Astrocyte (in vitro differentiated cells and primary cell): ENCODE results near the gene RABGAP1L. TPM values are rescaled to one million over a fixed set of nuclear protein-coding genes. Genes with fewer than 3 reads are reported as not detected.
"Not testable (repeated sequence)": the region's sequence is repeated elsewhere in the genome, so short reads cannot be mapped to it uniquely, and the experiment has no call there.

Experiments
- DNase-seq: peaks from one replicate; pipeline ENCODE4 v3.0.0-alpha.2; 2010; ENCODE audit warnings: low read depth
- FAIRE-seq: peaks from 2 replicates; lab custom pipeline; 2011; peaks lifted over from hg19 to GRCh38; lab: Jason Lieb, UNC
- H2AFZ ChIP-seq: 2 replicates; pipeline ENCODE4 v1.6.0; 2012; ENCODE audit warnings: low read depth, low read length, inconsistent platforms
- H3K27ac ChIP-seq: 2 replicates; pipeline ENCODE4 v1.5.1; 2011; ENCODE audit warnings: low read depth, low read length, inconsistent platforms
- H3K27me3 ChIP-seq: 2 replicates; pipeline ENCODE4 v1.6.0; 2011; ENCODE audit warnings: low read length, inconsistent platforms; ENCODE audit not compliant: insufficient read depth
- H3K36me3 ChIP-seq: 2 replicates; pipeline ENCODE4 v1.5.1; 2011; ENCODE audit warnings: low read length, inconsistent platforms; ENCODE audit not compliant: insufficient read depth
- H3K4me1 ChIP-seq: 2 replicates; pipeline ENCODE4 v1.5.1; 2011; ENCODE audit warnings: low read length, inconsistent platforms; ENCODE audit not compliant: insufficient read depth
- H3K4me2 ChIP-seq: 2 replicates; pipeline ENCODE4 v1.6.0; 2012; ENCODE audit warnings: low read length, inconsistent platforms
- H3K4me3 ChIP-seq: 2 replicates; pipeline ENCODE4 v1.5.1; 2011; ENCODE audit warnings: low read depth, mild to moderate bottlenecking, low read length, inconsistent platforms; ENCODE audit not compliant: insufficient read depth
- H3K79me2 ChIP-seq: 2 replicates; pipeline ENCODE4 v1.6.0; 2012; ENCODE audit warnings: mild to moderate bottlenecking, low read length, inconsistent platforms; ENCODE audit not compliant: insufficient read depth
- H3K9ac ChIP-seq: 2 replicates; pipeline ENCODE4 v1.6.0; 2012; ENCODE audit warnings: mild to moderate bottlenecking, low read length, inconsistent platforms
- H3K9me3 ChIP-seq: 2 replicates; pipeline ENCODE4 v1.5.1; 2012; ENCODE audit warnings: low read depth, mild to moderate bottlenecking, low read length, inconsistent platforms; ENCODE audit not compliant: insufficient read depth
- H4K20me1 ChIP-seq: 2 replicates; pipeline ENCODE4 v1.6.0; 2012; ENCODE audit warnings: low read length, inconsistent platforms; ENCODE audit not compliant: insufficient read depth
- H3K27ac Mint-ChIP-seq: one replicate; pipeline ENCODE4 v1.8.0; 2021; ENCODE audit warnings: mild to moderate bottlenecking, mixed read lengths; ENCODE audit not compliant: unreplicated experiment
- H3K27me3 Mint-ChIP-seq: one replicate; pipeline ENCODE4 v1.8.0; 2021; ENCODE audit warnings: low read depth, mixed read lengths; ENCODE audit not compliant: unreplicated experiment
- H3K36me3 Mint-ChIP-seq: one replicate; pipeline ENCODE4 v1.8.0; 2021; ENCODE audit warnings: low read depth, mixed read lengths; ENCODE audit not compliant: unreplicated experiment
- H3K4me1 Mint-ChIP-seq: one replicate; pipeline ENCODE4 v1.8.0; 2021; ENCODE audit warnings: low read depth, mixed read lengths; ENCODE audit not compliant: unreplicated experiment
- H3K4me3 Mint-ChIP-seq: one replicate; pipeline ENCODE4 v1.8.0; 2021; ENCODE audit warnings: mild to moderate bottlenecking, moderate library complexity, mixed read lengths; ENCODE audit not compliant: unreplicated experiment
- H3K9me3 Mint-ChIP-seq: one replicate; pipeline ENCODE4 v1.8.0; 2021; ENCODE audit warnings: mild to moderate bottlenecking, mixed read lengths; ENCODE audit not compliant: unreplicated experiment
- CTCF ChIP-seq: IDR thresholded peaks from 2 replicates; pipeline ENCODE4 v1.5.1; 2011; ENCODE audit warnings: low read depth, mild to moderate bottlenecking, inconsistent platforms, low read length, moderate library complexity; ENCODE audit not compliant: insufficient read depth
- EZH2 ChIP-seq: IDR thresholded peaks from 2 replicates; pipeline ENCODE4 v1.6.1; 2012; ENCODE audit warnings: mild to moderate bottlenecking, low read length, inconsistent platforms; ENCODE audit not compliant: insufficient read depth
- total RNA-seq: library from RNA; stranded (reverse); gene quantifications from 2 replicates; pipeline ENCODE4 v1.2.1, GENCODE V29; 2021

RABGAP1L gene
- total RNA-seq, 1 donor from 2014 or later: 40.2 TPM

GRCh38 chr1:174314433-174314832 is 155.1 kb downstream of the RABGAP1L start:
- H3K36me3 ChIP-seq: no peaks in the 10 kb centered on the region
- no peak overlapping the region for H3K27ac Mint-ChIP-seq
- H3K27me3 ChIP-seq: no peaks in the 10 kb centered on the region
- no peak overlapping the region for H3K27ac ChIP-seq
- TF ChIP-seq EZH2 (no peak), CTCF (no peak)
- H3K36me3 Mint-ChIP-seq: peaks cover 10% of the 10 kb centered on the region
- no peak overlapping the region for H3K4me2 ChIP-seq
- H3K79me2 ChIP-seq: no peaks in the 10 kb centered on the region
- H3K4me1 ChIP-seq: no peaks in the 10 kb centered on the region
- no peak overlapping the region for H3K4me3 Mint-ChIP-seq
- no peak overlapping the region for H3K4me3 ChIP-seq
- H4K20me1 ChIP-seq: no peaks in the 10 kb centered on the region
- H3K9me3 Mint-ChIP-seq: peaks cover 16% of the 10 kb centered on the region
- no peaks in the 10 kb centered on the region for H3K4me1 Mint-ChIP-seq
- FAIRE-seq (no peak), DNase-seq (no peak)
- H3K9me3 ChIP-seq: no peaks in the 10 kb centered on the region
- H3K9ac ChIP-seq: no peak overlapping the region
- H3K27me3 Mint-ChIP-seq: no peaks in the 10 kb centered on the region
- no peak overlapping the region for H2AFZ ChIP-seq

- H3K4me1 Mint-ChIP-seq: no peaks in the 10 kb centered on the region
- no peak overlapping the region for H3K4me3 Mint-ChIP-seq
- peaks cover 17% of the 10 kb centered on the region for H3K9me3 Mint-ChIP-seq
- Histone ChIP-seq H3K9me3 (no peaks in the 10 kb centered on the region), H3K79me2 (no peaks in the 10 kb centered on the region), H3K4me1 (no peaks in the 10 kb centered on the region), H3K4me2 (no peak overlapping the region), H3K27ac (no peak overlapping the region), H3K36me3 (no peaks in the 10 kb centered on the region), H3K9ac (no peak overlapping the region), H3K4me3 (no peak overlapping the region), H3K27me3 (no peaks in the 10 kb centered on the region), H4K20me1 (no peaks in the 10 kb centered on the region), H2AFZ (no peak overlapping the region)
- no peak overlapping the region for H3K27ac Mint-ChIP-seq
- H3K27me3 Mint-ChIP-seq: no peaks in the 10 kb centered on the region
- TF ChIP-seq CTCF (no peak), EZH2 (no peak)
- FAIRE-seq (no peak), DNase-seq (no peak)
- peaks cover 13% of the 10 kb centered on the region for H3K36me3 Mint-ChIP-seq
Observed at GRCh38 chr1:174315239-174315638, 155.9 kb downstream of the RABGAP1L start.

GRCh38 chr1:174320897-174321296 is 161.6 kb downstream of the RABGAP1L start:
- H3K27ac ChIP-seq, DNase-seq, H3K4me2 ChIP-seq, H3K4me1 ChIP-seq, H3K79me2 ChIP-seq, H3K36me3 ChIP-seq, H2AFZ ChIP-seq, H4K20me1 ChIP-seq, H3K27ac Mint-ChIP-seq, H3K4me3 Mint-ChIP-seq, H3K9ac ChIP-seq, H3K9me3 ChIP-seq, H3K4me3 ChIP-seq, H3K4me1 Mint-ChIP-seq, FAIRE-seq, H3K27me3 ChIP-seq, H3K27me3 Mint-ChIP-seq: not testable (repeated sequence)
- Mint-ChIP-seq H3K9me3 (peaks cover 17% of the 10 kb centered on the region), H3K36me3 (peaks cover 27% of the 10 kb centered on the region)
